Posterior cingulate gyrus (tissue), 11 donors: ENCODE data around the gene SH3RF1.

Experiments used
- DNase-seq, 10 donors: peaks; one replicate each; pipeline versions ENCODE4 v3.0.0 to v3.0.0-alpha.2; 2020 to 2021; ENCODE audit warnings: mixed read lengths in 3 of 10
- intact Hi-C: fragments of 100-400 bp; cut with DNase I; formaldehyde crosslinking; loops from one replicate; pipeline ENCODE4 v1.15.1; 2023

Gene SH3RF1

DNA sequence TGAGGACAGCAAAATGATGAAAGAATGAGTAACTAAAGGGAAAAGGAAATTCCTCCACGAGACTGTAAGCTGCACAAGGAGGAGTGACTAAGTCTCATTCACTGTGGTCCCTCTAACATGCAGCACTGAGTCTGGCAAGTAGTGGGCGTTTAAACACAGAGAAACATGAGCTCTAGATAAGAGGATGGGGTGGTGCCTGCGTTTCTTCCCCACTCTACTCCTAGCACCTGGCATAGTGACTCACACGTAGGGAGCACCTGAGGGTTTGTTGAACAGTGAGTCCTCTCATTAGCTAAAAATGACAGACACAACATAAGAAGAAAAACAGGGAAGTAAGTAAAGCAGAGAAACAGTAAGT lies 154.9 kb downstream of the SH3RF1 start:
- peak in 1 of 10 donors; percentile 50 for DNase-seq
- intact Hi-C loops = loop anchor here (5.0 kb wide), 1 partner anchor 156 kb away; the partner anchor contains the start of gene SH3RF1

- intact Hi-C loops = loop anchor here (5.0 kb wide), 1 partner anchor 157 kb away; the partner anchor contains the start of gene SH3RF1
- DNase-seq = peak in 1 of 10 donors; percentile 54
Observed at GRCh38 chr4:169115144-169115896, 155.4 kb downstream of the SH3RF1 start.

DNA sequence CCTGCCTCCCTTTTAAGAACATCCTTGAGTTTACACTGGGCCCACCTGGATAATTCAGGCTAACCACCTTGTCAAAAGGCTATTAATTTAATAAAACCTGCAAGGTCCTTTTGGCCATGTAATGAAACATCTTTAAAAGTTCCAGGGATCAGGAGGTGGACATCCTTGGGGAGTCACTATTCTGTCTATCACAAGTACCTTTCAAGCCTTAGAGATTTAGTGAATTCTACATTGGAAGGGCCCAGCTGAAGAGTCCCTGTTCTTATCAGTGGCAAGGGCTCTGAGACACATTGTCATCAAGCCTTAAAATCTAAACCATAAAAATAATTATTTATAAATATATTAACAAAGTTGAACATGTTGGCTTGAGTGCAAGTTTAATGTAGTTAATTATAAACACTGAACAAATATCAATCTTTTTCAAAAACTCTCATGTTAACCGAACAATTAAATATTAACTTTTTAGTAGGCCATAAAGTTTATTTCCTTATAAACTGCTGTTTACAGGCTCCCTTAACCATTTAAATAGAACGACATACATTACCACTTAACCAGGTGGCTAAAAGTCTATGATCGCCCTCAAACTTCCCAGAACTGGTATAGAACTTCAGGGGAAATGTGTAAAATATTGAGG lies 156.3 kb downstream of the SH3RF1 start:
- intact Hi-C loops = no loop called here
- no peak for DNase-seq

GRCh38 chr4:169110633-169111032 lies 160.1 kb downstream of the SH3RF1 start:
- DNase-seq = no peak
- intact Hi-C loops = no loop called here

DNA sequence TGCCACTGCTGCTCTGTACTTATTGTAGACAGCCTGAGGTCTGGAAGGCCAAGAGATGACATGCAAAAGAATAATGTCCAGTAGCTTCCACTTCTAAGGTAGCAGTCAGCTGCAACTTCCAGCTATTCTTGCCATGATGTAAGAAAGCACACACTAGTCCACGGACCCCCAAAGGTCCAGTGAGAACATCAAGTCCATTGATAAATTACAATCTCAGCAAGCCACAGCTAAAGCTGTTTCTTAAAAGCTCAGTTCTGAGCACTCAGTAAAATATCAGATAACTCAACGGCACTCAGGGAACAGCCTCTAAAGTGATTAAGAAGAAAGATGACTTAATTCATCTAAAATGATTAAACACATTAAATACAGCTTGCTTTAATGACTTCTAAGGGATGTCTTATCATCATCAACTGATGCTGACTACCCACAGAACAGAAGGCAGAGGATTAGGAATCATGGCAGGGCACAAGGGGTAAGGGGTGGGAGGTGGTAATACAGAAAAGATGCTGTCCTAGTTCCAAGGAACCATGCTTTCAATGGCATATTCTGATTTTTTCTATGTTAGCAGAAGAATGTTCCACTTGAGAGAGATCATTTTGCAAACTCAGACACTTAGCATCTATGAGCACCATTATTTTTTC lies 161.6 kb downstream of the SH3RF1 start:
- intact Hi-C loops = no loop called here
- no peak for DNase-seq

GRCh38 chr4:169108303-169108702 lies 162.5 kb downstream of the SH3RF1 start:
- DNase-seq = no peak
- intact Hi-C loops = no loop called here

GRCh38 chr4:169107528-169107927 lies 163.2 kb downstream of the SH3RF1 start:
- intact Hi-C loops = no loop called here

GRCh38 chr4:169106696-169107229 lies 164.0 kb downstream of the SH3RF1 start:
- intact Hi-C loops = no loop called here
- DNase-seq = peak in 1 of 10 donors; percentile 63

More at GRCh38 chr4:169107528-169107927, 163.2 kb downstream of the SH3RF1 start:
- DNase-seq = no peak

GRCh38 chr4:169105620-169106019 lies 165.1 kb downstream of the SH3RF1 start:
- intact Hi-C loops = no loop called here
- DNase-seq = no peak

DNA sequence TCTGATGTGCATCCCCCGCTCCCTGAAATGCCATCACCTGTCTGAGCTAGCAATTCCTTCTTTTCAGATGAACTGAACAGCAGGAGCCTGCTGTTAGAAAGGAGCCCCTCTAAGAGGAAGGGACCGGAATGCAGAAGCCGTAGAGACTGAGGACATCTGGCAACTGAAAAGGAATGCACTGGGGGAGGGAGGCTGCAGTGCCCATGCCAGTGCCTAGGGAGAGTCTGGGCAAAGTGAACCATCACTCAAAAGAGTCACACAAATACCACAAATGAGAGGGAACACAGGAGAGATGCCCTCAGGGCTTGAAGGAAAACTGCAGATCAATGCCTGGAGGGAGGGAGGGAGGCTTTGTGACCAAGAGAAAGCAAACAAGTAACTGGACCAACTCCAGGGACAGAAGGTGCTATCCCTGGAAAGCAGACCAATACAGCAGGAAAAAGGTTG lies 166.8 kb downstream of the SH3RF1 start:
- intact Hi-C loops = no loop called here
- DNase-seq = no peak

DNA sequence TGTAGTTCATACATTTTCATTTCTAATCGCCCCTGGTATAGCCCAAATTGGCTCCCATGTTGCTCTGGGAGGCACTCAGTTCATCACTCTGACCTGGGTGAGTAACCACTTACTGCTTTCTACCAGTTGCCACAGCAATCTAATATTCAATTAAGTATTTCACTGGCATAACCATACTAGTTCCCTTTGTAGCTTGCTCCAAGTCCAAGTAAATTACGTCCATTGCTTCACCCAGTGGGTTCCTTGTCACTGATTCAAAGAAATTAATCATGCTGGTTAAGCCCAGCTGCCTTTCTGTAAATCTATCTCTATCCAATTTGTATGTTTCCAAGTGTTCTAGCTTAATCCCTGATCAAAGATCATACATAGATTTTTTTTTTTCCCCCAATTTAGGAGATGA lies 168.7 kb downstream of the SH3RF1 start:
- intact Hi-C loops = no loop called here
- no peak for DNase-seq

- no peak for DNase-seq
Observed at GRCh38 chr4:169100670-169101101, 170.1 kb downstream of the SH3RF1 start.

GRCh38 chr4:169099771-169100180 lies 171.0 kb downstream of the SH3RF1 start:
- intact Hi-C loops = no loop called here
- DNase-seq = no peak

More at GRCh38 chr4:169100670-169101101, 170.1 kb downstream of the SH3RF1 start:
- intact Hi-C loops = no loop called here

DNA sequence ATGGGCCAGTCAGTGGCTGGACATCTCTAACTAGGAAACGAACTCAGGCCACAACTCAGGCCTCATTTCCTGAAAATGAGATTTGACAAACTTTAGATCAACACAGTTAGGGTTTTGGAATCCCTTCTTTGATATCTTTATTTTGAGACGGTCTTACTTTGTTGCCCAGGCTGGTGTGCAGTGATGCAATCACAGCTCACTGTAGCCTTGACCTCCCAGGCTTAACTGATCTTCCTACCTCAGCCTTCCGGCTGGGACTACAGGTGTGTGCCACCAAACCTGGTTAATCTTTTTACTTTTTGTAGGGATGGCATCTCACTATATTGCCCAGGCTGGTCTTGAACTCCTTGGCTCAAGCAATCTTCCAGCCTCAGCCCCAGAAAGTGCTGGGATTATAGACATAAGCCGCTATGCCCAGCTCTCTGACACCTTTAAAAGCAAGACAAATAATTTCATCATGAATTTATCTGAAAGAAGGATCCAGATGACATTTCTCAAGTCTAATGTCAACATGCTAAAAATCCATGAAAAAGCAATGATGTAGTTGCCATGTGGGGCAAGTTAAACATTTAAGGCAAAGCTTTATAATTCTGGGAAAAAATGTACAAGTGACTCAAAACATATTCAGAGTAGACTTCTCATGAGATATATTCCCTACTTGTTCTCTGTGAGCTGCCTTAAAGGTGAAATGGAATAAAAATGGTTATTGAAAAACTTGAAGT lies 171.6 kb downstream of the SH3RF1 start:
- no peak for DNase-seq
- intact Hi-C loops = no loop called here

- DNase-seq = no peak
- intact Hi-C loops = no loop called here
Observed at GRCh38 chr4:169098532-169098931, 172.2 kb downstream of the SH3RF1 start.

- intact Hi-C loops = no loop called here
- DNase-seq = no peak
Observed at GRCh38 chr4:169098054-169098497, 172.7 kb downstream of the SH3RF1 start.

DNA sequence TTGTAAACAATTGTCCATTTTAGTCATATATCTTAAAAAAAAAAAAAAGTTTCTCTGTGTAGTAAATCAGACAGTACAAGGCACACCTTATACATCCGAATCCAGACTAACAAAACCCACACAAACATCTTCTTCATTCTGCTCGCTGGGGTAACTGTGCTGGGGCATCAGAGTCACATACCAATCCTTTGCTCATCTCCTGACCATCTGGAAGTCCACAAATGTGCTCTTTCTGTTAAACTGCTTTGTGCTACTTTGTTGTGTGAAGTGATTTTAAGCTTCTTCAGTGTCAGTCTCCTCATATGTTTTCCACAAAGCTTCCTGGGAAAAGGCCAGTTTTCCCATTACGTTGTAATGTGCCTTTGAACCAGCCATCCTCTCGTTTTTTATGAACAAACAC lies 174.5 kb downstream of the SH3RF1 start:
- intact Hi-C loops = no loop called here
- no peak for DNase-seq

DNA sequence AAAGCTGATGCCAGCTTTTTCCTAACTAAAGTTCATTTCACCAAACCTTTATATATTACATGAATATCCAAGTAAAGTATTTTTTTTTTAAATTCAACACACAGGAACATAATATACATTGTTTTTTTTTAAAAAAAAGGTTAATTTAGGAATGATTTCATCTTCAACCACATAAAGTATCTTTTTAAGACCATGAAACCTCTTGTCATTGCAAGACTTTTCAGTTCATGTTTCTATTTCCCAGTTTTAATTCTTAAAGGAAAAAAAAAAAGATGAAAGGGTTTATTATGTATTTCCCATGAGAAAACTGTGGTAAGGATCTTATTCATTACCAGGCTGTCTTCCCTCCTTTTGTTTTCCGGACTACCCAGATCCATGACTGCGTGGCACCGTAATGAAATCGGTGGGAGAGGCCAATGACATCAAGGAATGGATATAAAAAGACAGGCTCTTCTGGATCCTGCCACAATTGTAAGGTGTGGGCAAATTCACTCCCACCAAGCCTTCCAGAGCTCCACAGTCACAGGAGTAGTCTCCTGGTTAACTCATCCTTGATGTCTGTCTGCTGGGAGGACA lies 176.0 kb downstream of the SH3RF1 start:
- intact Hi-C loops = no loop called here
- no peak for DNase-seq

DNA sequence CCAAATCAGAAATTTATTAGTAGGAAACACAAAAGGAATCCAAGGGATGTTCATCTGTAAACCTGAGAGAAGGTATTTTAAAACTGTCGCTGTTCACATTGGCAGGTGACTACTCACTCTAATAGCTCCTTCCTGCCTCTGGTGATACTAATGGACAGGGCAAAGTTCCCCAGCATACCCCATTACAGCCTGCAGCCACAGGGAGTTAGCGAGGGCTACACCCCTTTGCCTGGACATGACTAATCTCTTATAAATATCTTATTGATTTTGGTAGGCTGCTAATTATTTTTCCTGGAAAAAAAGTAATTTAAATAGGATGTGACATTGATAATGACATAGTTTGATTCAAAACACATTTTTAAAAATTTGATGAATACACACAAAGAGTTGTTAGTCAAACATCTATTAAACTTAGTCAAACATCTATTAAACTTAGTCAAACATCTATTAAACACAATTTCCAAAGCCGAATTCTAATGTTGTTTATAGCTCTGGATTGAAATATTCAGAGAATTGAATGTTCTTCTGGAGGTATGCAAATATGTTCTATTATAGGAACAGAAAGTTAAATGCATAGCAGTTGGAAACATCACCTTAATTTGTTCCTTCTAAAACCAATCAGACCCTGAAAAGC lies 177.8 kb downstream of the SH3RF1 start:
- intact Hi-C loops = no loop called here
- no peak for DNase-seq
